H1 (cell line): Measurements from ENCODE around the gene CDADC1. TPM values are rescaled to one million over a fixed set of nuclear protein-coding genes. Genes with fewer than 3 reads are reported as not detected.

Experiments used
- CTCF ChIA-PET: fragments of 300-600 bp; sonication (Branson Sonifier 250); formaldehyde crosslinking; loops from one replicate; lab custom pipeline; 2021; ENCODE audit not compliant: partially characterized antibody; lab: Charles Lee
- POLR2A ChIA-PET: fragments of 300-600 bp; sonication (Branson Sonifier 250); formaldehyde crosslinking; loops from one replicate; lab custom pipeline; 2021; ENCODE audit warnings: inconsistent platforms; ENCODE audit not compliant: partially characterized antibody; lab: Charles Lee
- DNase-seq, 2 experiments: peaks; one replicate each; pipeline versions ENCODE4 v3.0.0 to v3.0.0-alpha.2; 2010 to 2022; ENCODE audit warnings: low spot score in 2 of 2, low read depth in 1 of 2, mixed read lengths in 1 of 2
- FAIRE-seq: peaks from 2 replicates; lab custom pipeline; 2011; peaks lifted over from hg19 to GRCh38; lab: Jason Lieb, UNC
- H2AFZ ChIP-seq: 2 replicates; pipeline ENCODE4 v1.8.1; 2012; ENCODE audit warnings: low read length, inconsistent platforms
- H2AK5ac ChIP-seq: 2 replicates; pipeline ENCODE4 v1.6.1; 2013; ENCODE audit warnings: low read depth, low read length
- H2BK120ac ChIP-seq: replicated peaks from 2 replicates; pipeline ENCODE3; 2013; ENCODE audit warnings: low read depth, low read length, inconsistent platforms
- H2BK12ac ChIP-seq: 2 replicates; pipeline ENCODE4 v1.6.1; 2013; ENCODE audit warnings: low read depth, low read length
- H2BK15ac ChIP-seq: 2 replicates; pipeline ENCODE4 v1.6.1; 2013; ENCODE audit warnings: low read length
- H2BK20ac ChIP-seq: 2 replicates; pipeline ENCODE4 v1.6.1; 2013; ENCODE audit warnings: low read length
- H2BK5ac ChIP-seq: 2 replicates; pipeline ENCODE4 v1.6.1; 2013; ENCODE audit warnings: low read depth, low read length
- H3K14ac ChIP-seq: 2 replicates; pipeline ENCODE4 v1.6.1; 2013; ENCODE audit warnings: inconsistent platforms; ENCODE audit not compliant: insufficient read length
- H3K18ac ChIP-seq: 2 replicates; pipeline ENCODE4 v1.6.1; 2013; ENCODE audit warnings: low read length; ENCODE audit errors: extremely low read depth
- H3K23ac ChIP-seq: 2 replicates; pipeline ENCODE4 v1.6.1; 2013; ENCODE audit warnings: inconsistent platforms; ENCODE audit not compliant: insufficient read length
- H3K23me2 ChIP-seq: 2 replicates; pipeline ENCODE4 v1.6.1; 2013; ENCODE audit warnings: low read depth, low read length
- H3K27ac ChIP-seq: 2 replicates; pipeline ENCODE4 v1.6.1; 2011; ENCODE audit warnings: low read depth, low read length, inconsistent platforms
- H3K27me3 ChIP-seq, 4 experiments: replicated peaks in 1 of 4; 1 replicate in 1 of 4; 2 replicates in 3 of 4; pipeline versions ENCODE4 v1.6.1 to v1.8.1; 2011 to 2013; ENCODE audit warnings: low read length in 3 of 4, mild to moderate bottlenecking in 3 of 4, inconsistent platforms in 2 of 4, mixed read lengths in 2 of 4, moderate library complexity in 1 of 4; ENCODE audit not compliant: control insufficient read depth in 3 of 4, insufficient read depth in 3 of 4; ENCODE audit errors: extremely low read depth in 1 of 4
- H3K36me3 ChIP-seq, 4 experiments: 2 replicates each; pipeline versions ENCODE4 v1.6.1 to v1.8.1; 2011 to 2013; ENCODE audit warnings: mild to moderate bottlenecking in 4 of 4, low read length in 3 of 4, moderate library complexity in 2 of 4, control low read depth in 1 of 4, inconsistent platforms in 1 of 4; ENCODE audit not compliant: insufficient read depth in 4 of 4, control insufficient read depth in 2 of 4
- H3K4ac ChIP-seq: replicated peaks from 2 replicates; pipeline ENCODE3; 2013; ENCODE audit warnings: low read length, low read depth, mixed read lengths, inconsistent platforms; ENCODE audit not compliant: insufficient read length
- H3K4me1 ChIP-seq, 4 experiments: replicated peaks in 1 of 4; 1 replicate in 1 of 4; 2 replicates in 3 of 4; pipeline versions ENCODE4 v1.6.1 to v1.8.1; 2011 to 2013; ENCODE audit warnings: low read length in 3 of 4, inconsistent platforms in 2 of 4, mixed read lengths in 1 of 4; ENCODE audit not compliant: insufficient read depth in 4 of 4, control insufficient read depth in 3 of 4
- H3K4me2 ChIP-seq, 2 experiments: 2 replicates each; pipeline versions ENCODE4 v1.6.1 to v1.8.1; 2011 to 2013; ENCODE audit warnings: low read depth in 2 of 2, low read length in 2 of 2, control low read depth in 1 of 2, inconsistent platforms in 1 of 2, mild to moderate bottlenecking in 1 of 2; ENCODE audit not compliant: insufficient read depth in 1 of 2
- H3K4me3 ChIP-seq, 4 experiments: fragments of 200-600, 300-600 bp in 1 of 4; sonication (generic), shearing (Covaris generic), sonication (Bioruptor Twin) in 1 of 4; 2 replicates each; pipeline versions ENCODE4 v1.5.1 to v1.8.1; 2011 to 2016; ENCODE audit warnings: low read length in 4 of 4, low read depth in 3 of 4, control low read depth in 2 of 4, inconsistent platforms in 2 of 4, mild to moderate bottlenecking in 2 of 4, mixed read lengths in 1 of 4, moderate library complexity in 1 of 4; ENCODE audit not compliant: insufficient read depth in 2 of 4; ENCODE audit errors: extremely low read depth in 1 of 4
- H3K56ac ChIP-seq: replicated peaks from 2 replicates; pipeline ENCODE3; 2013; ENCODE audit warnings: low read depth, mild to moderate bottlenecking, mixed read lengths, low read length, inconsistent platforms; ENCODE audit not compliant: insufficient read length
- H3K79me1 ChIP-seq: 2 replicates; pipeline ENCODE4 v1.6.1; 2013; ENCODE audit warnings: low read depth, low read length, control low read depth
- H3K79me2 ChIP-seq, 2 experiments: 2 replicates each; pipeline versions ENCODE4 v1.6.1 to v1.8.1; 2012 to 2013; ENCODE audit warnings: low read length in 2 of 2, mild to moderate bottlenecking in 2 of 2, inconsistent platforms in 1 of 2; ENCODE audit not compliant: insufficient read depth in 2 of 2, control insufficient read depth in 1 of 2
- H3K9ac ChIP-seq, 4 experiments: replicated peaks in 1 of 4; 1 replicate in 1 of 4; 2 replicates in 3 of 4; pipeline versions ENCODE4 v1.6.1 to v1.8.1; 2011 to 2013; ENCODE audit warnings: low read depth in 3 of 4, low read length in 3 of 4, control low read depth in 2 of 4, mild to moderate bottlenecking in 2 of 4, moderate library complexity in 2 of 4, inconsistent platforms in 1 of 4; ENCODE audit errors: extremely low read depth in 1 of 4
- H3K9me3 ChIP-seq, 2 experiments: 2 replicates each; pipeline versions ENCODE4 v1.6.1 to v1.8.1; 2012 to 2013; ENCODE audit warnings: mild to moderate bottlenecking in 2 of 2, moderate library complexity in 2 of 2, control low read depth in 1 of 2, inconsistent platforms in 1 of 2, low read depth in 1 of 2, low read length in 1 of 2, mixed read lengths in 1 of 2; ENCODE audit not compliant: insufficient read depth in 2 of 2
- H4K20me1 ChIP-seq, 2 experiments: replicated peaks in 1 of 2; 2 replicates each; pipeline versions ENCODE3 to v1.8.1; 2011 to 2013; ENCODE audit warnings: inconsistent platforms in 2 of 2, low read length in 2 of 2, mild to moderate bottlenecking in 1 of 2; ENCODE audit not compliant: insufficient read depth in 2 of 2, control insufficient read depth in 1 of 2
- H4K5ac ChIP-seq: 2 replicates; pipeline ENCODE4 v1.6.1; 2013; ENCODE audit warnings: low read length, low read depth, mixed read lengths, inconsistent platforms; ENCODE audit not compliant: insufficient read length
- H4K8ac ChIP-seq: 2 replicates; pipeline ENCODE4 v1.8.0; 2013; ENCODE audit warnings: mild to moderate bottlenecking, moderate library complexity, low read length, inconsistent platforms; ENCODE audit not compliant: insufficient read depth; ENCODE audit errors: extremely low read depth
- H4K91ac ChIP-seq: replicated peaks from 2 replicates; pipeline ENCODE3; 2013; ENCODE audit warnings: low read length, mixed read lengths, inconsistent platforms; ENCODE audit not compliant: insufficient read length
- ASH2L ChIP-seq: fragments of 200-600, 300-600 bp; sonication (generic); IDR thresholded peaks from one replicate; pipeline ENCODE4 v1.7.1; 2017; ENCODE audit warnings: low read length
- BACH1 ChIP-seq: IDR thresholded peaks from 2 replicates; pipeline ENCODE4 v1.6.1; 2012; ENCODE audit warnings: low read length, improper control_type of control experiment
- CBX5 ChIP-seq: fragments of 300-800, 300-1000 bp; sonication (generic); IDR thresholded peaks from 2 replicates; pipeline ENCODE4 v1.7.1; 2016; ENCODE audit warnings: antibody characterized with exemption, low read length, low read depth
- CBX8 ChIP-seq: fragments of 300-800, 300-1000 bp; sonication (generic); IDR thresholded peaks from 2 replicates; pipeline ENCODE4 v1.7.1; 2016; ENCODE audit warnings: low read depth, low read length, borderline replicate concordance
- CTBP2 ChIP-seq: IDR thresholded peaks from 2 replicates; pipeline ENCODE4 v1.7.0; 2011; ENCODE audit warnings: borderline replicate concordance, mild to moderate bottlenecking, moderate library complexity, mixed read lengths, low read length; ENCODE audit not compliant: insufficient read depth, insufficient read length
- EP300 ChIP-seq, 2 experiments: IDR thresholded peaks; 1 replicate in 1 of 2; 2 replicates in 1 of 2; pipeline ENCODE4 v1.6.1; 2011 to 2012; ENCODE audit warnings: low read depth in 2 of 2, low read length in 2 of 2, mild to moderate bottlenecking in 2 of 2, borderline replicate concordance in 1 of 2, inconsistent platforms in 1 of 2, moderate library complexity in 1 of 2
- JUND ChIP-seq: IDR thresholded peaks from 2 replicates; pipeline ENCODE4 v1.6.1; 2011; ENCODE audit warnings: mild to moderate bottlenecking, improper control_type of control experiment, low read length
- NANOG ChIP-seq: IDR thresholded peaks from 2 replicates; pipeline ENCODE4 v1.6.1; 2011; ENCODE audit warnings: low read length, low read depth, mild to moderate bottlenecking, inconsistent platforms; ENCODE audit not compliant: insufficient read depth, poor library complexity, severe bottlenecking
- SP2 ChIP-seq: IDR thresholded peaks from 2 replicates; pipeline ENCODE4 v1.6.1; 2012; ENCODE audit warnings: mild to moderate bottlenecking, low read length, inconsistent platforms
- TAF7 ChIP-seq: optimal IDR thresholded peaks from 2 replicates; pipeline ENCODE3; 2011; ENCODE audit warnings: low read depth, mild to moderate bottlenecking, inconsistent platforms, low read length, moderate library complexity, borderline replicate concordance
- WGBS, 2 experiments: shearing (Covaris generic) in 1 of 2; methylation state at CpG; one replicate each; pipeline versions ENCODE4 v1.1.6 to v1.1.7; 2013 to 2015; ENCODE audit warnings: low lambda C conversion rate in 2 of 2, mixed read lengths in 2 of 2, inconsistent platforms in 1 of 2, low coverage in 1 of 2, missing lambda C conversion rate in 1 of 2; ENCODE audit not compliant: insufficient replicate concordance in 2 of 2, insufficient coverage in 1 of 2, insufficient read length in 1 of 2; ENCODE audit errors: extremely low coverage in 1 of 2, missing lambda C conversion rate in 1 of 2; 5-methylcytosine and 5-hydroxymethylcytosine counted together
- polyA plus RNA-seq, 7 experiments: library from polyadenylated mRNA; depleted of rRNA in 3 of 7; stranded (reverse) in 5 of 7; unstranded in 2 of 7; fragments of >200 nt in 5 of 7; fragments of 200-250 nt in 2 of 7; gene quantifications; 1 replicate in 5 of 7; 2 replicates in 1 of 7; 4 replicates in 1 of 7; pipeline versions ENCODE4 v1.2.1 to v1.2.3, GENCODE V29; 2011 to 2013; ENCODE audit warnings: missing spikeins in 2 of 7, mixed read lengths in 2 of 7
- total RNA-seq: library from RNA; stranded (reverse); fragmentation: NEBNext Ultra II Directional; extraction: Animal tissue kit (Norgen Biotek cat#: 25700); gene quantifications from 2 replicates; pipeline ENCODE4 v1.2.1, GENCODE V29; 2021
- TF ChIP-seq, protein P1 (sequence below): IDR thresholded peaks from 2 replicates; pipeline ENCODE4 v1.6.1; 2011; ENCODE audit warnings: low read length, improper control_type of control experiment
- TF ChIP-seq, protein P2 (sequence below): IDR thresholded peaks from 2 replicates; pipeline ENCODE4 v1.6.1; 2012; ENCODE audit warnings: inconsistent platforms

Gene CDADC1
- total and polyA plus RNA-seq, 2 of the 8 experiments (the other 6 are each of a cell fraction or from before 2014, with no cell fraction given), result 0.98 to 2.7 TPM

DNA sequence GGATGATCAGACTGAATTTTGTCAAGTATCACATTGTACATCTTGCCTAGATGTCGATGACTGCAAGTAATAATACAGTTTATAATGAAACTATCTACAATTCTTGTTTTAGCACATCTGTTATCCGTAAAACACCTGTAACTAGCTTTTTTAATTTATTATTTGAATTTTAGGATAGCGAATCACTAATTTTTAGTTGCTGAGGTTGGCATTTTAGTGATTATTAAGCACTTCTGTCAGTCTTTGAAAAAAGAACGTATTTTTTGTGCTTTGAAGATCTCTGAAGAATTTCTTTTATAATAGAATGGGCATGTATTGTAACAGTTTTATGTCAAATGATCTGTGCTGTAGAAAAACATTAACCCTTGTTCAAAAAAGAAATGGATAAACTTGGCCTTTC lies 39.1 kb upstream of the CDADC1 start:
- Histone ChIP-seq H2BK15ac (no peak overlapping the region), H3K79me1 (no peaks in the 10 kb centered on the region), H4K5ac (no peak overlapping the region), H2AK5ac (no peak overlapping the region), H2BK20ac (no peak overlapping the region), H4K91ac (no peak overlapping the region), H2BK120ac (no peak overlapping the region), H2BK5ac (no peak overlapping the region), H2AFZ (no peak overlapping the region), H3K27me3 (no peaks in the 10 kb centered on the region), H3K4me2 (no peak overlapping the region), H3K4me3 (no peak overlapping the region), H3K9ac (no peak overlapping the region), H3K9me3 (no peaks in the 10 kb centered on the region), H3K27ac (no peak overlapping the region), H3K14ac (no peak overlapping the region), H3K36me3 (peaks cover 2 to 30% (median 9%) of the 10 kb centered on the region in 4 experiments; a peak in 6 of 8 replicates), H3K56ac (no peak overlapping the region), H3K23ac (no peak overlapping the region), H4K20me1 (peaks cover 0 to 1% of the 10 kb centered on the region in 2 experiments), H3K4ac (no peak overlapping the region), H3K79me2 (no peaks in the 10 kb centered on the region), H2BK12ac (no peak overlapping the region), H3K18ac (no peak overlapping the region), H3K4me1 (no peaks in the 10 kb centered on the region), H4K8ac (no peak overlapping the region), H3K23me2 (no peaks in the 10 kb centered on the region; the same call in 1 of the 2 replicates)
- no peak for DNase-seq
- CTCF ChIA-PET, result interaction anchor here (1.4 kb wide), 1 partner anchor 9 kb away, joined by 3 read pairs; no protein-coding TSS in a partner anchor
- 89% methylated on average over 4 of the region's 4 CpGs; no CpG with 5 or more reads in 1 of the 2 experiments for WGBS, 2 experiments
- no peak for FAIRE-seq
- POLR2A ChIA-PET, result no interaction called here
- TF ChIP-seq, protein P1, sequence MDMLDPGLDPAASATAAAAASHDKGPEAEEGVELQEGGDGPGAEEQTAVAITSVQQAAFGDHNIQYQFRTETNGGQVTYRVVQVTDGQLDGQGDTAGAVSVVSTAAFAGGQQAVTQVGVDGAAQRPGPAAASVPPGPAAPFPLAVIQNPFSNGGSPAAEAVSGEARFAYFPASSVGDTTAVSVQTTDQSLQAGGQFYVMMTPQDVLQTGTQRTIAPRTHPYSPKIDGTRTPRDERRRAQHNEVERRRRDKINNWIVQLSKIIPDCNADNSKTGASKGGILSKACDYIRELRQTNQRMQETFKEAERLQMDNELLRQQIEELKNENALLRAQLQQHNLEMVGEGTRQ, result no peak
- TF ChIP-seq CBX8, result no peak
- TF ChIP-seq JUND, result no peak
- TF ChIP-seq ASH2L, result no peak
- TF ChIP-seq, protein P2, sequence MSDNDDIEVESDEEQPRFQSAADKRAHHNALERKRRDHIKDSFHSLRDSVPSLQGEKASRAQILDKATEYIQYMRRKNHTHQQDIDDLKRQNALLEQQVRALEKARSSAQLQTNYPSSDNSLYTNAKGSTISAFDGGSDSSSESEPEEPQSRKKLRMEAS, result no peak
- no peak for TF ChIP-seq BACH1
- no peak for TF ChIP-seq CBX5
- no peak for TF ChIP-seq SP2
- TF ChIP-seq TAF7, result no peak
- no peak for TF ChIP-seq NANOG
- no peak for TF ChIP-seq CTBP2
- TF ChIP-seq EP300 (IDR thresholded peaks at IDR 0.05; ENCODE audit: borderline replicate concordance in 1 of 2, low read depth in 2 of 2, low read length in 2 of 2), result no peak
